GM19455 (cell line): ENCODE measurements around the gene EGFR.

ENCODE experiments used
- ATAC-seq: cut with Tn5 transposase; IDR thresholded peaks from one replicate; pipeline ENCODE4 v1.9.1; 2021; ENCODE audit not compliant: unreplicated experiment

The EGFR gene

DNA sequence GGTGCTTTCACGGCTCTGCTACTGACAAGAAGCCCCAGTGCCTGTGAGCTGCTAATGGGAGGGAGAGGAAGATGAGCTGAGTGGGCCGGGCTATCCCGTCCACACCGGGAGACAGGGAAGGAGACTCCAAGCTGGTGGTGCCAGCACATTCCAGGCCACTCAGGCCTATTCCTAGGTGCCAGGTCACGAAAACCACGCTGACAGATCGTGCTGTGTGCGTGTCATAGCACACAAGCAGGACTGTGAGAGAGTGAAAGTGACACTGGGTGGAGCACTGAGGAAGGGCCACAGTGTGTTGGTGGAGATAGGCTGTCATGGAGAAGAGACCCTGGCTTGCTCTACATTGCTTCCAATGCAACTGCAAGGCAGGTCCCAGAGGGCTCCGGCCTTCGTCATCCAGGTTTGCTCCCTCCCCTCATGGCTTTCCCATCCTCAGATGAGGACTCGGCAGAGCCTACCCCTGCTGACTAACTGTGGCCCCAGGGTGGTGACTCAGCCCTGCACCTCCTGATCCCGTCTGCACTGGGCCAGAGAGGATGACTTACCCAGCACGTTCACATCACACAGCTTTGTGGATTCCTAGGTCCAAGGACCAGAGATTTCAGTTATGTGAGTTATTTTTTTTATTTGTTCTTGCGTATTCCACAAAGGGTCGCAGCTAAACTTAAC is 167.3 kb downstream of the EGFR start:
- no peak for ATAC-seq

DNA sequence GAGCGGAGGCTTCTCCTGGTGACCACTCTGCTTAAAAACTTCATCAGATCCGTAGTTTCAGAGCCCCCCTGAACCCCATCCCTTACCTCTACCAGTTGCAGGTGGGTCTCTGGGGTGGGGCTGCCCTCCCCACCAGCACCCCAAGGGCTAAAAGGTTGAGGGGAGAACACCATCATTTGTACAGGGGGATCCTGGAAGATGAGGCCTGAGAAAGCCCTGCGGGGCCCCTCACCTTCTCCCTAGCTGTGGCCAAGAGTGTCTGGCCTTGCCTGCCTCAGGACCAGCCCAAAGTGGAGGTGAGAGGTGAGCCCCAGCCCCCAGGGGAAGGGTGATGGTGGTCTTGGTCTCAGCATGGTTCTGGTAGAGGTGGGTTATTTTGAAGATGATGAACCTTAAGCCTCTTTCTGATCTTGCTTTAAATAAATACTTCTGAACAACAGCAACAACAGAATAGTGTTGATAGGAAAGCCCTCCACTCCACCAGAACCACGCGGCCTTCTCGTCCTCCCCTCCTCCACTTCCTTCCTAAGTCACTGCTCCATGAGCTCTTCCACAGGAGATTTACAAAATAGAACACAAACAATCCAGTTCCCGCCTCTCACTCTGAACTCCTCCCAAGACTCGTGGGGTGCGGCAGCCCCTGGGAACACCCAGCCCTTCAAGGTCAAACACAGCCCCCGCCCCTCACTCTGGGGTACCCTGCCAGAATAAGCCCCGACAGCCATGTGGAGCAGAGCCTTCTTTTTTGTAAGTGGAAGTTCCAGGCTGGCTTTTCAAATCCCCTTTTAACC is 169.1 kb downstream of the EGFR start:
- no peak for ATAC-seq

- no peak for ATAC-seq
Observed at GRCh38 chr7:55188590-55189138, 169.8 kb downstream of the EGFR start.

DNA sequence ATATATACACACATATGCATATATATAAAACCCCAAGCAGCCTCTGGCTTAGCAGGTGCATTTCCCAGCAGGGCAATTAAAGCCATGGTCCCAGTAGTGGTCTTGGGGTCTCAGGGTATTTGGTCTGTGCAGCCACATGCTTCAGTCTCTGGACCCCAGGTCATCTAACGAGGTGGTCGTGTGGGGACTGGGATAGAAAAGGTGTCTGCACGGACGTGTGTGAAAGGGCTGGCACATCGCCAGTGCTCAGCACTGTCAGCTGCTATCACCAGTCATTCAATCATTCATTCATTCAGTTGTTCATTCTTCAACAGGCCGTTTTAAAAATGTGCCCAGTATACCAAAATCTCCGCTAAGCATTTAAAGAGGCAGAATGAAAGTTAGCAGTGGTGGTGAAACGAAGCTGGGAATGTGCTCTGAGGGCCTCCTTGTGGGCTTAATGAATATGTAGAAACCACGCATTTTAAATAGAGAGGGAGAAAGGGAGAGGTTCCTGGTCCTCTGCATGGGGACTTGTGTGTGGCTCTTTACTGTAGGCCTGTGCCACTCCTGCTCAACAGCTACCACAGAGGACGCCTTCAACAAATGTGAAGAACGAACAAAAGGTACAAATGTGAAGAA is 170.4 kb downstream of the EGFR start:
- no peak for ATAC-seq

DNA sequence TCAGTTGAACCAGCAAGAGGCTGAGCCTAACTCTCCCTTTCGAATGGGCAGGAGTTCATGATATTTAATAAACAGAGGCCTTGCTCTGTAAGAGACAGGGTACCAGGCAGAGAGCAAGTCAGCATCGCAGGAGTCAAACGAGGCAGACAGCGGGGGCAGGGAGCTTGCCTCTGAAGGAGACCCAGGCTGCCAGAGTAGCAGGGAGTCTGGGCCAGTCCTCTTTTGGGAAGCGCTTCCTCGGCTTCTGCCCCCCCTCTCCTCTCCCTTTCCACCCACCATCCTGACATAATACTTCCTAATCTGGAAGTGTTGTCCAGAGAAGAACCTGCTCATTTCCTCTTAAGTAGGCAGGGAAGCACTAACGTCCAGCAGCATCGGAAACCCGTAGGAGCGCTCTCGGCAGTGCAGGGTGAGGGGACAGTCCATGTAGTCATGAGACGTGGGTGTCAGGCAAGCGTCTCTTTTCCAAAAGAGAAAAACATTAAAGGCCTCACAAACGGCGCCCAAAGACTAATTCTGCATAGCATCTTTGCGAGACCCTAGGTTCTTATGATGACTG is 171.1 kb downstream of the EGFR start:
- no peak for ATAC-seq

DNA sequence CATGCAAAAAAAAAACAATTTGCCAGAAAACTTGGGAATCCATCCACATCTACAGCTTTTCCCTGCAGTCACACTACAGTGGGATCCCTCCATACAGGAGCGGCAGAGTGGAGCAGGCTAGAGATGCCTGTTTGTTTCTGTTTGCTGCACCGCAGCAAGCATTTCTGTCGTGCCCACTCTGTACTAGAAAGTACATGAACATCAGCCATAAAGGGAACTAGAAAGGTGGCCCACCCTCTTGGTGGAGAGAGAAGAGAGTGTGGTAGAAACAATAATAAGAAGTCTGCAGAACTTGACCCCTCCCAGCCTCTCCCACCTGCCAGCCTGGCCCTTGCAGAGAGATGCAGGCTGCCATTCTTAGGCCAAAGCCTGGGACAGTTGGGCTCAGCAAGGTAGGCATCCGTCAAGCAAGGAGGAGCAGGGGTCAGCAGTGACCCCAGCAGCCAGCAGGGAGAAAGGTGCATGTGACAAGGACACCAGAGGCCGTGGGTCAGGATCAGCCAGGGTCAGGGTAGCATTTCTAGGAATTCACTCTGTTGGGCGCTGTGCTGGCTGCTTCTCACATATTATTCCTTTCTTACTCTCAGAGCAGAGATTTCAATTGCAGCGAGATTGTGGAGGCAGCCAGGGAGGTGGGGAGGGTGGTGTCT is 171.8 kb downstream of the EGFR start:
- no peak for ATAC-seq

GRCh38 chr7:55191161-55191925 is 172.5 kb downstream of the EGFR start:
- no peak for ATAC-seq

DNA sequence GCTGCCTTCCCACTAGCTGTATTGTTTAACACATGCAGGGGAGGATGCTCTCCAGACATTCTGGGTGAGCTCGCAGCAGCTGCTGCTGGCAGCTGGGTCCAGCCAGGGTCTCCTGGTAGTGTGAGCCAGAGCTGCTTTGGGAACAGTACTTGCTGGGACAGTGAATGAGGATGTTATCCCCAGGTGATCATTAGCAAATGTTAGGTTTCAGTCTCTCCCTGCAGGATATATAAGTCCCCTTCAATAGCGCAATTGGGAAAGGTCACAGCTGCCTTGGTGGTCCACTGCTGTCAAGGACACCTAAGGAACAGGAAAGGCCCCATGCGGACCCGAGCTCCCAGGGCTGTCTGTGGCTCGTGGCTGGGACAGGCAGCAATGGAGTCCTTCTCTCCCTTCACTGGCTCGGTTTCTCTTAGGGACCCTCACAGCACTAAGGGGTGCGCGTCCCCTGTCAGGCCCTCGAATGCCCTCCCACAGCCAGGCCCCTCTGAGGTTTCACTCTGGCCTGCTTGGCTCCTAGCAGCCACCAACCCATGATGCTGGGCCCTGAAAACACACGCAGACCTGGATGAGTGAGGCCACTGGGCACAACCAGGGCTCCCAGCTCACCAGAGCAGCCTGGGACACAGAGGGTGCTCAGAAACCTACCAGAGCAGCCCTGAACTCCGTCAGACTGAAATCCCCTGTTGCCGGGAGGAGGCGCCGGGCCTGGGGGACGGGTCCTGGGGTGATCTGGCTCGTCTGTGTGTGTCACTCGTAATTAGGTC is 173.3 kb downstream of the EGFR start:
- ATAC-seq, result no peak

DNA sequence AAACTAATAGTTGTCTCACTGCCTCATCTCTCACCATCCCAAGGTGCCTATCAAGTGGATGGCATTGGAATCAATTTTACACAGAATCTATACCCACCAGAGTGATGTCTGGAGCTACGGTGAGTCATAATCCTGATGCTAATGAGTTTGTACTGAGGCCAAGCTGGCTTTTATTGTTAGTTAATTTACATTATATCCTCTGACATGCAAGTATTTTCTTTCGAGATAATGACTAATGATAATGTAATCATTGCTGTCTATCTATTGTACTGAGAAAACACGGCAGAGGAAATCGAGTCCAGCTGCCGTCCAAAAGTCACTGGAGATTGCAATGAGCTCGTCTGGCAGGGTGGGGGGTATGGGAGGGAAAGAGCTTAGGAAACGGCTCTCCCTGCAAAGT is 173.9 kb downstream of the EGFR start:
- ATAC-seq, result no peak

DNA sequence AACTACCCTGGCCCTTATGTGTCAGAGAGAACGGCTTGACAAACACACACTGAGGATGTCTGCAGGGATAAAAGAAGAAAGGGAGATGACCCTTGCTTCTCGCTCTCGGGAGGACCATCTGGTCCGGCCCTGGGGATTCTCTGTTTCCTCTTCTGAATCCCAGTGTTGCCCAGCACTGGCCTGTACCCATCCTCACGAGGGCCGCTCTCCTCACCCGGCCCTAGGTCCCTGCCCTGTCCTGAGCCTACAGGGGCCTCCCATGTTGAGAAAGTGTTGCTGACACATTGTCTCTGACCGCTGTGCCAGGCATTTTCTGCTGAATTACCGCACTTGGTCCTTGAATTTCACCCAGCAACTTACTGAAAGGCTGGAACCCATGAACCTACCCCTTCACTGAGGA is 174.4 kb downstream of the EGFR start:
- no peak for ATAC-seq

DNA sequence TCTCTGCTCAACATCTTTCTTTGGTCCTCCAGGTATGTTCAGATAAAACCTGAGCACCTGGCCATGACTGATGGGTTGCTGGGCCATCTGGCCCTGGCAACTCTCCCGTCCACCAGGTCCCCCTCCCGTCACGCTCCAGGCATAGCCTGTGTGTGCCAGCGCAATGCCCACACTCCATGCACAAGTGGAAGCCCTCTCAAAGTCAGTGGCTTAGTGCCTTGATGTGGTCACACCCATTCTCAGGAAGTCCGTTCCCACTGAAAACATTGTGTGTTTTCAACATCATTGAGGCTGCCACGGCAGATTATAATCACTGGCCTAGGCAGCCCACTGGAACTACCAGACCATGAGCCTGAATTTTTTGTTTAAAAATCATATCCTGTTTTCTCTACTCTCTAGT is 175.7 kb downstream of the EGFR start:
- ATAC-seq, result no peak

- no peak for ATAC-seq
Observed at GRCh38 chr7:55198634-55199392, 180.0 kb downstream of the EGFR start.

DNA sequence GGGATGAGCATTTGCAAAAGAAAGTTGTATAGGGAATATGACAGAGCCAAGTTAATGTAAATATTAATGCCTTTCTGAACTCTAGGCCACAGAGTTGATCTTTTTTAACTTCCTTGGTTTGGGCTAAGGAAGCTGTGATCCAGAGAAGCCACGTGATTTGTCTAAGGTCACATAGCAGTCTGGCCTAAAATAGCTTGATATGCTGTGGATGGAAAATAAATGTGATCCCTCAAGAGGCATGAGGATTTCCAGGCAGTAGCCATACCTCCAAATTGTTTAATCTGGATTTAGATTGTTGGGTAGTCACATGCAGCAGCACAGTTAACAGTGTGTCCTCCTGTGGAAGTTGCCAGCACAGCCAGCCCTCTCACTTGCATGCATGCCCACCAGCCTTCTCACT is 180.6 kb downstream of the EGFR start:
- no peak for ATAC-seq

DNA sequence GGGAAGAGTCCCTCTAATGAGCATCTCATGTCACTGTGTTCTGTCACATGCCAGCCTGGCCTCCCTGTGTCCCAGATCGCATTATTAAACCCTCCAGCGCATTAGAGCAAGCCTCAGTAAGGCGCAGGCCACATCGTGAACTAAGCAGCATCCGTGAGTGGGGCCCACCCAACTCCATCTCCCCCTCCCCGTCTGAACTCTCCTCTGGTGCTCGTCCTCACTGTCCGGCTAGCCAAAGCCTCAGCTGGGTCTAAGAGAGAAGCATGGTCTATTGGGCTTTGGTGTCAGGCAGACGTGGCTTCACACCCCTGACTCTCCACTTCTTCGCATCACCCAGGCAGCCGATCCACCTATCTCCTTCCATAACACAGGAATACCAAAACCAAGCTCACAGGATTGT is 181.6 kb downstream of the EGFR start:
- ATAC-seq, result no peak

DNA sequence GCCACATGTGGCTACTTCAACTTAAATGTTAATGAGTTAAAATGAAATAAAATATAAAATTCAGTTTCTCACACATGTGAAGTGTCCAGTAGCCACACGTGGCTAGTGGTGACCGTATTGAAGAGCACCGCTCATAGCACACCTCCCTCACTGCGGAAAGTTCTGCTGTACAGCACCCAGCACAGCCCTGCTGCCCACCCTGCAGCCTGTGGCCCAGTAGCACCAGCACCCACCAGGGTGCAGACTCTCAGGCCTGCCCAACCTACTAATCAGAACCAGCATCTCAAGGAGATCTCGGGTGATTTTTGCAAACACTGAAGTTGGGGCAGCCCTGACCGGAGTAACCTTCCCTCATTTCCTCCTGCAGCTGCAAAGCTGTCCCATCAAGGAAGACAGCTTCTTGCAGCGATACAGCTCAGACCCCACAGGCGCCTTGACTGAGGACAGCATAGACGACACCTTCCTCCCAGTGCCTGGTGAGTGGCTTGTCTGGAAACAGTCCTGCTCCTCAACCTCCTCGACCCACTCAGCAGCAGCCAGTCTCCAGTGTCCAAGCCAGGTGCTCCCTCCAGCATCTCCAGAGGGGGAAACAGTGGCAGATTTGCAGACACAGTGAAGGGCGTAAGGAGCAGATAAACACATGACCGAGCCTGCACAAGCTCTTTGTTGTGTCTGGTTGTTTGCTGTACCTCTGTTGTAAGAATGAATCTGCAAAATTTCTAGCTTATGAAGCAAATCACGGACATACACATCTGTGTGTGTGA is 183.5 kb downstream of the EGFR start:
- no peak for ATAC-seq

DNA sequence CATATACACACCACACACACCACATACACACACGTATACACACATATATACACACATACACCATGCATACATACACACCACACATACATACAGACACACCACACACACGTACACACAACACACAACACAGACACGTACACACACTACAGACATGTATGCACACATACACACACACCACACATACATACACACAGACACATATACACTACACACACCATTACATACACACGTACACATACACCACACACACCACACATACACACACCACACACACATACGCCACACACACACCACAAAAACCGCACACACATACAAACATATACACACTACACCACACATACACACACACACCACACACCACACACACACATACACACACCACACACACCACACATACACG is 184.5 kb downstream of the EGFR start:
- no peak for ATAC-seq

DNA sequence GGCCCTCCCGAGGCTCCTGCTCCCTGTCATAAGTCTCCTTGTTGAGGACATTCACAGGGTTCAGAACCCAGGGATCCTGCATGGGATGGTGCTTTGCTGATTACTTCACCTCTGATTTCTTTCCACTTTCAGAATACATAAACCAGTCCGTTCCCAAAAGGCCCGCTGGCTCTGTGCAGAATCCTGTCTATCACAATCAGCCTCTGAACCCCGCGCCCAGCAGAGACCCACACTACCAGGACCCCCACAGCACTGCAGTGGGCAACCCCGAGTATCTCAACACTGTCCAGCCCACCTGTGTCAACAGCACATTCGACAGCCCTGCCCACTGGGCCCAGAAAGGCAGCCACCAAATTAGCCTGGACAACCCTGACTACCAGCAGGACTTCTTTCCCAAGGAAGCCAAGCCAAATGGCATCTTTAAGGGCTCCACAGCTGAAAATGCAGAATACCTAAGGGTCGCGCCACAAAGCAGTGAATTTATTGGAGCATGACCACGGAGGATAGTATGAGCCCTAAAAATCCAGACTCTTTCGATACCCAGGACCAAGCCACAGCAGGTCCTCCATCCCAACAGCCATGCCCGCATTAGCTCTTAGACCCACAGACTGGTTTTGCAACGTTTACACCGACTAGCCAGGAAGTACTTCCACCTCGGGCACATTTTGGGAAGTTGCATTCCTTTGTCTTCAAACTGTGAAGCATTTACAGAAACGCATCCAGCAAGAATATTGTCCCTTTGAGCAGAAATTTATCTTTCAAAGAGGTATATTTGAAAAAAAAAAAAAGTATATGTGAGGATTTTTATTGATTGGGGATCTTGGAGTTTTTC is 186.5 kb downstream of the EGFR start:
- ATAC-seq, result no peak
